HG02938 (cell line): ENCODE data around the gene ACE2.

Experiments
- ATAC-seq: cut with Tn5 transposase; IDR thresholded peaks from one replicate; pipeline ENCODE4 v1.9.1; 2021; ENCODE audit warnings: mild to moderate bottlenecking, moderate library complexity; ENCODE audit not compliant: unreplicated experiment

ACE2 gene

DNA sequence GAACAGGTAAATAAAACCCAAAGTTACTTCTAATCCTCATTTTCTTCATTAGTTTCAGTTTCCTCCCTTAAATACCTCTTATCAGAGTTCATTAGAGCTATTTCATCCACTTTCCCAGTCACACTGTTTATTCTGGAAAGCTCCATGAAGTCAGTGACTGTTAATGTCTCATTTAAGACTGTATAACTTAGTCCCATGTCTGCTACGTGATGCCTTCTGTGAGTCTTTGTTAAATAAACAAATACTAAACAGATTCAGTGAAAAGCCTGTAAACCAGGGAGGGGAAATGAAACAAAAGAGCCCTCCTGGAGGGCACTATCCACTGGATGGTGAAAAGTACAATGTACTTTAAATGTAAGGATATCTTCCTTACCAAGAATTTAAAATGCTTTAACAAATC is 24.7 kb downstream of the ACE2 start:
- ATAC-seq = no peak

DNA sequence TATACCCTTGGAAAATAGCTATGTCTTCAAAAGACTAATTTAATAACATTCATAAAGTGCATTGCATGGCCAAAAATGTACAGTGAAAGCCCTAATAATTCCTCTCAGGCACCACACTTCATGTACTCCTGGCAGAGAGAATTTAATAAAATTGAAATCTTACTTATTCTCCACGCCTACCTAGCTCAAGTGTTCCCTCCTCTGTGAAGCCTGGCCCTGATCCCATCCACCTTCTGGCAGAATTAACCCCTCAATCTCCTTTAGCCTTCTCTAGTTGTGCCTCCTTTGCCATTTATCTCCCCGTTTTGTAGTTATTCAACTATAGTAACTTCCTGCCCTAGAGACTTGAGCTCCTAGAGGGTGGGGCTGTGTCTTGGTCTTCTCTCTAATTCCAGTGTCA is 26.7 kb downstream of the ACE2 start:
- no peak for ATAC-seq

DNA sequence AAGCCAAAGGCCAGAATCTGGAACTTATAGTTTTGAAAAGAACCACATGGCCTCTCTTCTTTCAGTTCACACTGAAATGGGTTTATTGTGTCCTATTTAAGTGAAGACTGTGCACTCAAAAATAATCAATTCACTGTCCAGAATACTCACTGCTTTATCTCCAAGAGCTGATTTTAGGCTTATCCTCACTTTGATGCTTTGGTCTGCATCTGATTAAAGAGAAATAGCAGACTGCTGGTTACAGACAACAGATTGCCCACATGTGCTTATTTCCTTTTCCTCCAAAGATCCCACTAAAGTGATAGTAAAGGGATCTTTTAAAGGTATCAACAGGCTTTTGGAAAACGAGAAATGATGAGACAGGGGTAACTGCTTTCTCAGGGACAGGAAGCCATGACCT is 30.6 kb downstream of the ACE2 start:
- ATAC-seq = no peak

DNA sequence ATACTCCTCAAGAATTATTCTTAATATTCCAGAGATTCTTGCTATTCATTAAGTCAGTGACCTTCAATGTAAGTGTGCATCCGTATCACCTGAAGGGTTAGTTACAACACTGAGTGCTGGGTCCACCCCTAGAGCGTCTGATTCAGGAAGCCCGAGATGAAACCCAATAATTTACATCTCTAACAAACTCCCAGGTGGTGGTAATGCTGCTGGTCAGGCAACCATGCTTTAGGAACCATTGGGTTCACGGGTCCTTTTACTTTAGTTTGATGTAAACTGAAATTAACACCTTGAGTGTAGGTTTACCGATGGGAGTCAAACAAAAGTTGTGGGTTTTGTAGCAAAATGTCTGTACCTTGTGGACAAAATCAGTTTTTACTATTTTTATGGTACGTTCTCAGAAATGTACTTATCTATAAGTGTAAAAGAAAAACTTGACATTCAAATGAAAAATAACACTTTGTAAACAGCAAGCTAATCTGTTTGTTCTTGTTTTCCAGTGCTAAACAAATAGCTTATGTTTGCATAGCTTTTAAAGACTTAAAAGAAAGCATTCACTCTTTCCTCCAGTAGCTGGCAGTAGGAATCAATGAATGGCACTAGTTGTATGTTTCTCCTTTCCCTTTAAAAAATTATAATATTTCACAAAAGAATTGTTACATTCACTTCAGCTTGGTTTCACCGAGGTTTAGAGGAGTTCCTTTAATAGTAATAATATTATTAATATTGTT is 32.7 kb downstream of the ACE2 start:
- ATAC-seq = no peak

DNA sequence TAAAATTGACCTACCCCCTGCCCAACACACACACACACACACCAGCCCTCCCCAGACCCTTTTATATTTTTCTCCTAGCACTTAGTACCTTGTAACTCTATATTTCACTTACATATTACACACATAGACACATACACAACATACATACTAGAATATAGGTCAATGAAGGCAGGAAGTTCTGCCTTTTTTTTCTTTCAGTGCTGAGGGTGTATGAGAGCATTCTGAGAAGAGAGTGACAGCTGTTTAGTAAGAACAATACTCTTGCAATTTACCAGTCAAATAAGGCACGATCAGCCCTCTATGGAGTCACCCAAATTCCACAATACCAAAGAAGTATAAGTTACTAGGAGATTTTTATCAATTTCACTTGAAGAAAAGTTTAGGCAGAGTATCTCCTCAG is 33.5 kb downstream of the ACE2 start:
- no peak for ATAC-seq

DNA sequence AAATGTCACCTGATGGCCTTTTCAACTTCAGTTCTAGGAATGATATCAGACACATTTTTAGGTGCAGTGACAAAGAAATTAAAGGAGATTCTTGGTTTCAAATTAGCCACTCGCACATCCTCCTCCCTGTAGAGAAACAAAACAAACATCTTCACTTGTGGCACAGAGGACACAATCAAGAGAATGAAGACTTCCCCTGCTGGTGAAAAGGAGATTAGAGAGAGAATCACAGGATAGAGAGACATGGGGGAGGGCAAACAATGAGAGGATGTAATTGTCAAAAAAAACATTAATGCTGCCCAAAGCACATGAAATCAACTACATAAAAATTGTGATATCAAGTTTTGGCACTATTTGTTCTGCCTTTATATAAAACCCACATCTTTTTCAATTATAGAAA is 34.5 kb downstream of the ACE2 start:
- no peak for ATAC-seq

DNA sequence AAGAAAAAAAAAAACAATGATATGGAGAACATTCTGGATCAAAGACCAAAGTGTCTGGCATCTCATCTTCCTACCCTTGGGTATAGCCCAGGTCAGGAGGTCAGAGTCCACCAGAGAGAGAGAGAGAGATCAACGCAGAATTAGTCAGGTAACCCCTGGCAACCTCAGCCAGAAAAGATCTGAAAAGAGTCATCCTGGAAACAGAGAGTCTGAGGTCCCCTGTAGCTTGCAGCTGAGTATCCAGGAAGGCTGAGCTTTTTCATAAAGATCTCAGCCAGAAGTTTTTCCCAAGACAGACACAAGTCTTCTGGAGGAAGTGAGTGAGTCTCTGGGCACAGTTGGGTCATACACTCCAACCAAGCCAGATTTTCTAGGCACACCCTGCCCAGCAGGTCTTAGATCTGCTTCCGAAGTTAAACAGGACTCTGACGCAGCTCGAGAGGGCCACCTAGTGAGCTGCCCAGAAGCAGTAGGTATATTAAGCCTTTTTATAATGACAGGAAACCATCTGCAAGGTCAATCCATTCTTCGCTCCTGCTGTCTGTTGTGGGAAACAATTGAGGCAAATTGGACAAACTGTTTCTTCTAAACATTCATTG is 35.7 kb downstream of the ACE2 start:
- ATAC-seq = peak; percentile 54

DNA sequence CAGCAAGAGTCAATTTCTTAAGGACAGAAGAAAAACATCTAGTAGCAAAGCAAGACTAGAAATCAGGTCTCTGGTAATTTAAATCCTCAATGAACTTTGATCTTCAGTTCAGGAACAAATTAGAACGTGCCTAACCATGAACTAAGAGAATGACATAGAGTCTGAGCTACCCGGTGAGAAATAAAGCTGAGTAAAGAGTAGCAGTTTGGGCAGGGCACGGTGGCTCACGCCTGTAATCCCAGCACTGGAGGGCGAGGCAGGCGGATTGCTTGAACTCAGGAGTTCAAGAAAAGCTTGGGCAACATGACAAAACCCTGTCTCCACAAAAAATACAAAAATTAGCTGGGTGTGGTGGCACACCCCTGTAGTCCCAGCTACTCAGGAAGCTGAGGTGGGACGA is 37.7 kb downstream of the ACE2 start:
- no peak for ATAC-seq

DNA sequence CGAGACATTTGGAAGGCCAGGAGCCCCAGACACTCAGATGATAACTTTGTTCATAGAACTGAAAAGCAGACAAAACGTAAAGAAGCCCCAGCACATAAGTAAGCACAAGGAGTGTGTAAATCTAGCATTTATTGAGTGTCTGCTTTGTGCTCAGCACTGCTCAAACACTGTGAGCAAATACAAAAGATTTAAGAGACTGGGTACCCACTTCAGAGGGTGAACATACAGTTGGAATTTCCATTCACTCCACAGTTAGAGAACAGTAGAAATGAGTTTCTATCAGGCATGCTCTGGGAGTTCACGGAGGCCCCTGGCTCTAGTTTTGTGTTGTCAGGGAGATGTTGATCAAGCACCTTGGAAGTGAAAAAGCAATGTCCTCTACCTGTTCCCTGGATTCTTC is 39.8 kb downstream of the ACE2 start:
- no peak for ATAC-seq

DNA sequence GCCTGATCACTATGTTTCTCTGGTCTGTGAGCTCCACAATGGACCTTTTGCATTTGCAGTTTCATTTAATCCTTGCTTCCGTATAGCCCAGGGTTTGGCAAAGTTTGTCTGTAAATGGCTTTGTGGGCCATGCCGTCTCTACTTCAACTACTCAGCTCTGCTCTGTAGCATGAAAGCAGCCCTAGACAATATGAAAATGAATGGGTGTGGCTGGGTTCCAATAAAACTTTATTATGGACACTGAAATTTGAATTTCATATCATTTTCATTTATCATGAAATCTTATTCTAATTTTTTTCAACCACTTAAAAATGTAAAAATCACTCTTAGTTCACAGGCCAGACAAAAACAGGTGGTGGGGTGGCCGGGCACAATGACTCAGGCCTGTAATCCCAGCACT is 41.5 kb downstream of the ACE2 start:
- no peak for ATAC-seq

DNA sequence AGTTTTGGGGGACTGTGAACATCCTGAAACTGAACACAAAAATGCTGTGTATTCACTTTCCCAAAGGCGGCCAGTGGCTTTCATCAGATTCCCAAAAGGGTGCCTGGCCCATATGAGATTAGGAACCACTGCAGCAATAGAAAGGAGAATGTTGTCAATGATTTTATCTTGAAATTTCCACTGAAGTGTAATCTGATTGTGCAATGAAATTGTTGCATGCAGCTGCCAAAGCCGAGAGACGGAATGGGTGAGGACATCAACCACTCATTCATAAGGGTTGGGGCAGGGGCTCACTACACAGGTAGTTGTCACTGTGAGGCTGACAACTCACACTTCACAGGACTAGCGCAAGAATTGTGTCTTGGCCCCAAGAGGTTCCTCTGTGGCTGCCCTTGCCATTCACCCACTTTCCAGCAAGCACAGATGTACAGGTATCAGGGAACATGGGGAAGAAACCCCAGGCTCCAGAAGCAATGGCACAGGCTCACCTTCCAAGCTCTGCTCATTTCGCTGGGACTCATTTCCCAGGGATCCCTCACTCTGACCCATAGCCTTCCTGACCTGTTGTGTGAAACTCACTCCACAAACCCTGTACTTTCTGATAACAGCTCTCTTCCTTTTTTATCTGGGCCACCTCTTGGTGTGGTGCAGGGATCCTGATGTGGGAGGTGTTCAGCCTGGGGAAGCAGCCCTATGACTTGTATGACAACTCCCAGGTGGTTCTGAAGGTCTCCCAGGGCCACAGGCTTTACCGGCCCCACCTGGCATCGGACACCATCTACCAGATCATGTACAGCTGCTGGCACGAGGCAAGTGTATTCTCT is 51.4 kb downstream of the ACE2 start:
- no peak for ATAC-seq

DNA sequence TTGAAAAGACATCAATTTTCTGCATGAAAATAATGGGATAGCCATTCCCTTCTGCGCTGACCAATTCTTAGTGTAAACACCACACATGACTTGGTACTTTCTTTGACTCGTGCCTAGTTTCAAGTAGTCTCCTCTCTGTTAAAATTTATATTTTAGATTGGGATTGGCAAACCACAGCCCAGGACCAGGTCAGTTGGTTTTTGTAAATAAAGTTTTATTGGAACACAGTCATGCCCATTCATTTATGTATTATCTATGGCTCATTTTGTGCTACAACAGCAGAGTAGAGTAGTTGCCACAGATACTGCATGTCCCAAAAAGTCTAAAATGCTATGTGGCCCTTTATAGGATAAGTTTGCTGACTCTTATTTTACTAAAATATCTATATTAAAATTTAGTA is 53.4 kb downstream of the ACE2 start:
- no peak for ATAC-seq

DNA sequence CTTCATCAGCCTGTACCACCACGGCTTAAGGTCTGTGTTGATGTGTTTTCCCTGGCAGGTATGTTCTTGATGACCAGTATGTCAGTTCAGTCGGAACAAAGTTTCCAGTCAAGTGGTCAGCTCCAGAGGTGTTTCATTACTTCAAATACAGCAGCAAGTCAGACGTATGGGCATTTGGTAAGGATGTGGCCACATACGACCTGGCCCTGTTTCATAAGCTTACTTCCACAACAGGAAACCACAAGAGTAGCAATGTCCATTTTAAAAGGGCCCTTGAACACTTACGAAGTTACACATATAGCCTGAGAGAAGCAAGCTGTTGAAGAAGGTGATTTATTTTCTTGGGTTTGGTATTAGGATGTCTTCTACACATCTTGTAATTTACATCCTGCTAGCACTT is 54.0 kb downstream of the ACE2 start:
- ATAC-seq = no peak

DNA sequence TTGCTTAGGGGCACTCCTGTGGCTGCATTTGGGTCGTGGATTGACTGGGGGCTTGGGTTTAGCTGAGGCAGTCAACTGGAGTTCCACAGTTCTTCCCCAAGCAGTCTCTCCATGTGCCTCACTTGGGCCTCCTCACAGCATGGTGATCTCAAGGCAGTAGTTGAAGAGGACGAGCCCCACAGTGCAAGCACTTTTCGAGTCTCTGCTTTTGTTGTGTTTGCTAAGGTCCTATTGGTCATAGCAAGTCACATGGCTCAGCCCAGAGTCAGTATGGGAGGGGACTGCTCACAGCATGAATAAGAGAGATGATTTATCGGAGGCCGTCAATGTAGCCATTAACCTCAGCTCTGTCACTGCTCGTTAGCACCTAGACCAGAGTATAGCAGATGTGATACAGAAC is 70.4 kb downstream of the ACE2 start:
- no peak for ATAC-seq

DNA sequence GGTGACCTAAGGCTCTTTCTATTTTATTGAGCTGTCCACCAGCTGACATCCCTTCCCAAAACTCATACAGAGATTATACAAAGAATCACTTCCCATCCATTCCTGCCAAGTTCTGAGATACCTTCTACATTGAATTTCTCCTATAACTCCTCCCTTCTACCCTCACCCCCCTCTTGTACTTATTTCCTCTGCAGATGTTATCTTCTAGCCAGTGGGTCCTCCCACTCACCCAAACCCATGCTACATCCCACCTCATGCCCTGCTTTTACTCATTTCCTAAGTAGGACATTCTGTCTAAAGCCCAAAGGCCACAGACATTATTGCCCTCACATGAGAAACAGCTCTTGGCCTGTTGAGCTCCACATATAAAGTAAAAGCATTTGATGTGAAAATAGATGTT is 71.6 kb downstream of the ACE2 start:
- no peak for ATAC-seq

DNA sequence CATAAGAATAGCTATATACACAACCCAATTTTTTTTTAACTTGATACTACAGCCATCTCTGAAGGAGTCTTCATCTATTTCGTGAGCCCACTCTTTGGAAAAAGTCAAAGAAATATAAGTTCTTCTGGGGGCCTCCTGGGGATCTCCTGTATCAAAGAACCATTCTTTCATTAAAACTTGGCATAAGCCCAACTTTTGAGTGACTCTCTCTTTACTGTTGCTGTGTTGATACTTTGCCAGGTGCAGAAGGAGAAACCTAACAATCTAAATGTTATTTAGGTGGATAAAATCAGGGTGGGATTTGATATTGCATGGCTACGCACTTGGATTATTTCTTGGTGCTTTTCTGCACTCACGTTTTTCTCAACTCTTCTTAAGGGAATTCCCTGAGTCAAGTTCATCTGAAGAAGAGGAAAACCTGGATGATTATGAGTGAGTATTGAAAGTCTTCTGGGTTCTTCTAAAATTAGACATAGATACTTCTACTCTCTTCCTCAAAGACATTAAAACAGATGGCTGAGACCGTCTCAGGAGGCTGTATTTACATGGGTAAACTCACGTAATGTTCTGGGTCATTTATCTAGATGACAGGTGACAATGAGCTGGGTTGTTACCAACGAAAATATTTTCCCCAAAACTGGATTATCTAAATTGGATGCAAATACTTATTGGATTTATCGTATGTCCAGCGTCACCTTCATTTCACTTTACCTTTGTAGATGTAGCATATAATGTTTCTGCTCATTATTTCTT is 74.9 kb downstream of the ACE2 start:
- ATAC-seq = no peak

DNA sequence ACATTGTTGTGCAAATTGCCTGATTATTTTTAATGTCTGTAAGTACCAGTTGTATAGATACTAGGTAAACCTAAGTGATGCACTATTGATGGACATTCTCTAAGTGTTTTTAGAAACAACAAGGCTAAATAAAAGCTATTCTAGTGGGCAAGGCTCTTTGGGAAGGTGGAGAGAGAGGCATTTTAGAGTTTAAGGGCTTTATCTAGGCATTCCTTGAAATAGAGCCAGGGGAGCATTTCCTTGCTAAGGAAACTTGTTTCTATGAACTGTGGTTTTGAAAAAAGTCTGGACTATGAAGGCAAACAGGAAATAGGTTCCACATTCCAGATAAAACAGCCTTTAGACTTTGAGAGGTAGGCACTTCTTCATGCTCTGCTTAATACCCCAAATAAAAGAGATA is 76.3 kb downstream of the ACE2 start:
- no peak for ATAC-seq

DNA sequence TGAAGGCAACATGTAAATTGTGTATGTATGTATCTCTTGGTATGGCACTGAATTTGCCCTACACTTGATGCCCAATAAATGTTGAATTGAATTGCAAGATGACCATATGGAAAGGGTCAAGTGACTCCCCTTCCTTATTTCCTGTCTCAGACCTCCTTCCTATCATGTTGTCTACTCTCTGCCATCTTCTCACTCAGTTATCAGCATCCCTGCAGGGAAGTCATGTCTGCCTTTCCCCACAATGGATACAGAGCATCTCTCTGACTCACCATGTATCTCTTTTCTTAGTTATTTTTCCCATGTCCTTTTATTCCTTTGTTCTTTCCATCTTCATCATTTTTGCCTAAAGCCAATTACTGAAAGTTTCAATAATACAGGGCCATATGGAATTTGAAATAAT is 77.7 kb downstream of the ACE2 start:
- no peak for ATAC-seq

DNA sequence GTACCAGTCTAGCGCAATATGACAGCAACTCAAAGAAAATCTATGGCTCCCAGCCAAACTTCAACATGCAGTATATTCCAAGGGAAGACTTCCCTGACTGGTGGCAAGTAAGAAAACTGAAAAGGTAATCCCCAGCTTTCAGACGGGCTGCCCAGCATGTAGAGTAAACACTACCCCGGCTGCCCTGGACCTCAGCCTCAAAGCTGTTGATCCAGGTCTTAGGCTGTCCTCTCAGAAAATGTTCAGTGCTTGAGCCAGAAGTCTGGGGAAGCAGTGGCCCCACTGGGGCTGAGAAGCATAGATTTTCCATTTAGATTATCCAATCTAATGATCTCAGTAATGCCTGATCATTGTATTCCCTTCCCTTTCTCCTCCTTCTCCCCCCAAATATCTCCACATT is 78.3 kb downstream of the ACE2 start:
- ATAC-seq = no peak

DNA sequence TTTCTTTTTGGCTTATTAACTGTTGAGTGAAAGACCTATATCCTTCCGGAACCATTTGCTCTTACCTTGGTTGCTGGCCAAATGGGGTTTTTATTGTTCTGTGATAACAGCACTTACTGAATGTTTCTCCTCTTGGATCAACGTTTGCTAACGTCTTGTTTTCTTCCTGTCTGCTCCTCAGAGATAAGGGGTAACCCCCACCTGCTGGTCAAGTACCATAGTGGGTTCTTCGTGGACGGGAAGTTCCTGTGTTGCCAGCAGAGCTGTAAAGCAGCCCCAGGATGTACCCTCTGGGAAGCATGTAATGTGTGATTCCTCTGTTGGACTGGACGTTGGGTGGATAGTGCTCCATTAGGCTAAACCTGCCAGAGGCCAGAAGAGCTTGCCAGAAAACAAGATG is 84.8 kb downstream of the ACE2 start:
- ATAC-seq = no peak

DNA sequence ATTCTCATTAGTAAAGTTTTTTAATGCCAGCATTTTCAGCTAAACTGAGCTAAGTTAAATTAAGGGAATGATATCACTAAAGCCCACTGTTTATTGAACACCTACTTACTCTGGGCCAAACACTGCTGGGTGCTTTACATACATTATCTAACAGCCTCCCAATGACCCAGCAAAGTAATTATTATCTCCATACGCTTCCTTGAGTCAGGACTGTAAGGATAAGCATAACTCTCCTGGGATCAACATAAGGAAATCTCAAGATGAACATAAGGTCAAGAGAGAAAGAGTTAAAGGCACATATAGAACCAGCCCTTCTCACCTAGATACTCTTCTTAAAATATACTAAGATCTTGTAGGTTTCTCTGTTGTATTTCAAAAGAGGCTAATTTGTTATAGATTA is 86.5 kb downstream of the ACE2 start:
- ATAC-seq = no peak
